NCI-H1694 treated with DMSO at 0.1 percent for 48 hours (cell line): ENCODE results near the gene CES2.
"Not testable (repeated sequence)": the region's sequence is repeated elsewhere in the genome, so short reads cannot be mapped to it uniquely, and the experiment has no call there.

ENCODE experiments used
- DNase-seq: peaks from one replicate; lab custom pipeline; 2025; lab: John Stamatoyannopoulos, UW

Gene CES2

GRCh38 chr16:66935314-66936011 is at the start of gene CES2:
TSS of gene CES2 (plus strand) at chr16:66935516. CDS start at chr16:66935636, 120 bp downstream.
- no peak for DNase-seq

DNA sequence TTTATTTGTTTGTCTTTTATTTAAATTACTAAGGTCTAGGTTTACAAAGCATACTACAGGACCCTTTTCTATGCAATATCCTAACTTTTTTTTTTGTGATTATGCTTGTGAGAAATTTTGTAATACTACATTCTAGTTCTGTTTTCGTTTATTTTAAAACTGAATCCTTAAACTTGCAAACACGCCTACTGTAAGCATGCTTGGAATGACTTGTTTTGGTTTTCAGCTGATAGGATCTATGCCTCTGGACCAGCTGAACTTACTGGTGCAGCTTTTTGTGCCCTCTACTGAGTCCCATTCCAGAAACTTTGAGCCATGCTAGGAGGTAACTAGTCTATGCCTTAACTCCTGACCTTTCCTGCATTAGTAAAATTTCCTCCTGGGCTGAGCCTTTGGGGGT is 49.0 kb upstream of the CES2 start:
- no peak for DNase-seq

GRCh38 chr16:66886914-66887313 is 48.4 kb upstream of the CES2 start:
- no peak for DNase-seq

DNA sequence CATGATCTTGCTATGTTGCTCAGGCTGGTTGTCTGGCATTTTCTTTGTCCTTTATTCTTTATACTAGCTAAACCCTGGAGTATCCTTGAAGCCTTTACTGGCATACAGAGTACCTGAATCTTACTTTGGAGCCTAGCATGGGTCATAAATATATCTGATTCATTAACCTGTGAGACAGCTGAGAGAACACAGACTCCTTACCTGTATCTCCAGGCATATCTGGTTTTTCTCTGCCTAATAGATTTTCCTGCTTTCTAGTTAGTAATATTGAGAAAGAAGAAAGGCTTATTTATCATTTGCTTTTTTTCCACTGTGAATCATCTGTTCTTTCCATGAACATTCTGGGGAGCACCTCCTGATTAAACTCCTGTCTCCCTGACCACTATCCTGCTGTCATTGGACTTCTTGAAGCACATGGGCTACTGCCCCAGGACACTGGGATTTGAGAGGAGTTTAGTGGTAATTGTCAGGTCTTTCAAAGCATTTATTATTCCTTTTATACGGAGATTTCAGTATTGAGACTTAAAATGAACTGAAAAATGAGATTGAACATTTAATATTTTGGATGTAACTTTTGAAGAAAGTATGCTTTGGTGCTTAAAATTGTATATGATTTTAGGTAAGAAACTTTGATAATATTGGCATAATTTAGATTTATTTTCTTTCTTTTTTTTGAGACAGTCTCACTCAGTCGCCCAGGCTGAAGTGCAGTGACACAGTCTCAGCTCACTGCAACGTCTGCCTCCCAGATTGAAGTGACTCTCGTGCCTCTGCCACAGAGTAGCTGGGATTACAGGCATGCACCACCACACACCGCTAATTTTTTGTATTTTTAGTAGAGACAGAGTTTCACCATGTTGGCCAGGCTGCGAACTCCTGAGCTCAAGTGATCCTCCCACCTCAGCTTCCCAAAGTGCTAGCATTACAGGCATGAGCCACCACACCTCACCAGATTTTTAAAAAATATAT is 46.4 kb upstream of the CES2 start:
- no peak for DNase-seq

GRCh38 chr16:66889622-66890021 is 45.7 kb upstream of the CES2 start:
- no peak for DNase-seq

GRCh38 chr16:66890799-66891198 is 44.5 kb upstream of the CES2 start:
- no peak for DNase-seq

DNA sequence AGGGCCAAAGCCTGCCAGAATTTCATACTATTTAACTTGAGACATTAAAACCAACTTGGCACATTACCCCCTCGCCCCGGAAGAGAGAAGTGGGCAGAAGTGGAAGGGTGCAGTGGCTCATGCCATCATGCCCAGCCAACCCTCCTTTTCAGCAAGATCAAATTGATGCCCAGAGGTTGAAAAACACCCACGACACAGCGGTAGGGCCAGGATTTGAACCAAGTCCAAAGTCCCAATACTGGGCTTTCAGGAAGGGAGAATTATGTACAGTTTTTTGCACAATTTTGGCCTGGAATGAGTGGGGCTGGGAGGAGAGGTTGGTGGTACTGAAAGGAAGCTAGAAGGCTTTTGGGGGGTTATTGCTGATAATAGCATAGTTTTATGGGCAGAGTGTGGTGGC is 44.0 kb upstream of the CES2 start:
- DNase-seq, result no peak

DNA sequence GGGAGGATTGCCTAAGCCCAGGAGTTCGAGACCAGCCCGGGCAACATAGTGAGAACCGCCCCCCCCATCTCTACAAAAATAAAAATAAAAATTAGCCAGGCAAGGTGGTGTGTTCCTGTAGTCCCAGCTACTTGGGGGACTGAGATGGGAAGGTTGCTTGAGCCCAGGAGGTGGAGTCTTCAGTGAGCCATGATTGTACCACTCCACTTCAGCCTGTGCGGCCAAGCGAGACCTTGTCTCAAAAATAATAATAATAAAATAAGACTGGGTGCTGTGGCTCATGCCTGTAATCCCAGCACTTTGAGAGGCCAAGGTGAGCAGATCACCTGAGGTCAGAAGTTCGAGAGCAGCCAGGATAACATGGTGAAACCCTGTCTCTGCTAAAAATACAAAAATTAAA is 43.5 kb upstream of the CES2 start:
- no peak for DNase-seq

- no peak for DNase-seq
Observed at GRCh38 chr16:66894055-66894454, 41.3 kb upstream of the CES2 start.

DNA sequence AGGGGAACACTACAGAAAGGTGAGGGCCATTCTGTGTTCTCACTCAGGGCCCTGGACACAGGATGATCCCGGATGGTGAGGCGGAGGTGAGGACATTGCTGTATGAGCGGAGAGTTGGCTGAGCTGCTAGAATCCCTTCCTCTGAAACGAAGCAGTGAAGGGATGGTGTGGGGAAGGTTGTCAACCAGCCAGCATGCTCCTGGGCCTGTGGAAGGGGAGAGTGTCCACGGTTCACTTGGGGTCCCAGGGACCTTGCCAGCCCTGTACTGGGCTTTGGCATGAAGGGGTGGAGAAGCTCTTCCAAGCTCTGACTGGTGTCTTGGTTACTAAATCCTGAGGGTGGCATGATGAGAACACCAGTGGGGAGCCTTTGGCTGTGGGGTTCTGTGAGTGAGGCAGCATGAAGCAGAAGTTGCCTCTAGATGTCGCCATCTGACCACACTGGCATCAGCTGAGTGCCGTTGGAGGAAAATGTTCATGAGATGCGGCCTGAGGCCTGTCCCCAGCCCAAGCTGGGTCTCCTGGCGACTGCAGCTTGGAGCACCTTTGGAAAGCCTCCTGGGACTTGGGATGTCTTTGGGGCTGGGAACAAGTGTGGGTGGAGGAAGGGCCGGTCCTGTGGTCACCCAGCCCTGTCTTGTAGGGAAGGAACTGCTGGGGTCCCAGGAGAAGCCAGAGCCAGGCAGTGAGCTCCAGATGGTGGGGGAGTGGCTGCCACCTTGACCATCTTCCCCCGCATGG is 40.2 kb upstream of the CES2 start:
- peak; percentile 65 for DNase-seq

DNA sequence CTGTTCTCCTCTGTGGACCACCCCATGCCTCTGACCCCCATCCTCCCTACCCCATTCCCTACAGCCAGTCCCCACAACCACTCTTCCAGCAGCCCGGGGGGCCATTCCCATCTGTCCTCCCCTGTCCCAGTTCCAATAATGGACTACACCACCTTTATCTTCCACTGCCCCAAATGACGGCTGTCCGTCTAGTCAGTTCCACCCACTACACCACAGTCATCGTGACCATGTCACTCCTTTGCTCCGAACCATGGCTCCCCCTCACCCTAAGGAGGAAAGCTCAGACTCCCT is 39.7 kb upstream of the CES2 start:
- no peak for DNase-seq

- no peak for DNase-seq
Observed at GRCh38 chr16:66895999-66896398, 39.3 kb upstream of the CES2 start.

DNA sequence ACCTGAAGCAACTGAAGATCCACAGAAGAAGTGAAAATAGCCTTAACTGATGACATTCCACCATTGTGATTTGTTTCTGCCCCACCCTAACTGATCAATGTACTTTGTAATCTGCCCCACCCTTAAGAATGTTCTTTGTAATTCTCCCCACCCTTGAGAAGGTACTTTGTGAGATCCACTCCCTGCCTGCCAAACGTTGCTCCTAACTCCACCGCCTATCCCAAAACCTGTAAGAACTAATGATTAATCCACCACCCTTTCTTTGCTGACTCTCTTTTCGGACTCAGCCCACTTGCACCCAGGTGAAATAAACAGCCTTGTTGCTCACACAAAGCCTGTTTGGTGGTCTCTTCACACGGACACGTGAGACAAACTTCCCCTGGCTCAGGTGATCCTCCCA is 38.6 kb upstream of the CES2 start:
- DNase-seq, result not testable (repeated sequence)

GRCh38 chr16:66898207-66898606 is 37.1 kb upstream of the CES2 start:
- no peak for DNase-seq

DNA sequence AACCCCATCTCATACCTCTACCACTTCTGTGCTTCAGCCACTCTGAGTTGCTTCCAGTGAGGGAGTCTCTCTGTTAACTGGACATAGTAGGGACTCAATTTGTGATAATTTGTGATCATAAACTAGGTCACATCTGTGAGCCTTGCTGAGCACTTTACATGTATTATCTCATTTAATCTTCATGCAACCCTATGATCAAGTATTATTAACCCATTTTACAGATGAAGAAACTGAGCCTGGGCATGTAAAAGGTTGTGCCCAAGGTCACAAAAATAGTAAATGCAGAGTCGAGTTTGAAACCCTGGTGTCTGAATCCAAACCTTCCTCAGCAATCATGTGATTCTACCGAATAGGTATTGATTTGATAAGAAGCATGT is 36.4 kb upstream of the CES2 start:
- no peak for DNase-seq

GRCh38 chr16:66899310-66899944 is 35.9 kb upstream of the CES2 start:
- no peak for DNase-seq

- DNase-seq, result no peak
Observed at GRCh38 chr16:66899945-66900710, 35.2 kb upstream of the CES2 start.

GRCh38 chr16:66900721-66901441 is 34.4 kb upstream of the CES2 start:
- DNase-seq, result no peak

GRCh38 chr16:66901626-66902025 is 33.7 kb upstream of the CES2 start:
- DNase-seq, result no peak

DNA sequence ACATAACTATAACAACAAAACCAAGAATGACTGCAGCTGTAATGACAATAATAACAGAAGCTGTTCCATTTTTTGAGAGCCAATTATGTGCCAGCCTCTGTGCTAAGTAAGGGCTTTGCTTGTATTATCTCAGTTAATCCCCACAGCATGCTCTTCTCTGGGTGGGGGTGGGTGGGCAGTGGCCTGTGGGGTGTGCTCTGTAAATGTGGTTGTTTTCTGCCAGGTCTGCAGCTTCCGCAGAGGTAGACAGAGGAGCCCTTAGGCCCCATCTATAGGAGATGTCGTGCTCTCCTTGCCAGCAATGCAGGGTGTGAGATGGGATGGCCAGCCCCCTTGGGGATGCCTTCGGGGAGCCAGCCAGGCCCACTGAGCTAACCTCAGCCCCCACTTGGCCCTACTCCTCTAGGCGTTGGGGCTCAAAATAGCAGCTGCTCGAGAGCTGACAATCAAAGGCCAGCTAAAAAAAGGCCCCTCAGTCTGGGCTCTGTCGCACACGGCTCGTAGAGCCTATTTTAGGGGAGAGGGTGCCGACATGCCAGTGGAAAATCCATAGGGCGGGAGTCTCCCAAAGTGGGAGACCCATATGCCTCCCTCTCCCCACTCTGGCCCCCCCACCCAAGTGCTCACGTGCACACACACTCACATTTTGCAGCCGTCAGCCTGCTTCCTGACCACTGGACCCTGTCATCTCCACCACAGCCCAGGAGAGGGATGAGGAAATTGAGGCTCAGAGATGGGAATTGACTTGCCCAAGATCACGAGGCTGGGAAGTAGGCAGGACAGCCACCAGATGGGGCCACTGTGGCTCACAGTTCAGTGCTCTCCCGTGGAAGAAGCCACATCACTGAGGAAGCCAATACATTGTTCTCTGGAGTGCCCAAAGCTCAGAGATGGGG is 32.4 kb upstream of the CES2 start:
- no peak for DNase-seq
